HepG2 (cell line): Measurements from ENCODE around the gene MMP17. TPM values are rescaled to one million over a fixed set of nuclear protein-coding genes. Genes with fewer than 3 reads are reported as not detected.

Experiments
- ATAC-seq: fragments of 200-7000 bp; cut with Tn5 transposase; 3 replicates; pipeline ENCODE4 v1.9.1; 2020; ENCODE audit warnings: mild to moderate bottlenecking, moderate library complexity
- BruUV-seq: library from RNA; stranded (reverse); fragments of 400-500 nt; replicated peaks from 2 replicates; lab custom pipeline; 2021; lab: Mats Ljungman, UMichigan
- CTCF ChIA-PET: fragments of 300-600 bp; formaldehyde crosslinking; extraction: SDS; loops from one replicate; lab custom pipeline; 2021; ENCODE audit warnings: low total read pairs, inconsistent platforms, low intra/inter-chr PET ratio; lab: Yijun Ruan, JAX
- POLR2A ChIA-PET: fragments of 350-600 bp; sonication (Branson Sonifier 250); formaldehyde crosslinking; loops from one replicate; lab custom pipeline; 2020; ENCODE audit warnings: antibody characterized with exemption, inconsistent platforms; lab: Yijun Ruan, JAX
- DNase-seq: peaks from one replicate; pipeline ENCODE4 v3.0.0-alpha.2; 2015; ENCODE audit warnings: low spot score
- FAIRE-seq: peaks from 3 replicates; lab custom pipeline; 2011; peaks lifted over from hg19 to GRCh38; lab: Jason Lieb, UNC
- H2AFZ ChIP-seq: one replicate; pipeline ENCODE4 v1.6.1; 2011; ENCODE audit warnings: low read length, inconsistent platforms
- H3K27ac ChIP-seq: fragments of 300-600 bp; 3 replicates; pipeline ENCODE4 v1.8.0; 2011; ENCODE audit warnings: mixed run types, mild to moderate bottlenecking, mixed read lengths, low read length, inconsistent platforms; ENCODE audit not compliant: insufficient read depth; ENCODE audit errors: extremely low read length
- H3K27me3 ChIP-seq, 2 experiments: fragments of 200-600 bp in 1 of 2; 2 replicates in 1 of 2; 3 replicates in 1 of 2; pipeline versions ENCODE4 v1.6.0 to v1.8.0; 2011; ENCODE audit warnings: low read length in 2 of 2, mild to moderate bottlenecking in 2 of 2, moderate library complexity in 2 of 2, inconsistent platforms in 1 of 2; ENCODE audit not compliant: insufficient read depth in 2 of 2, control insufficient read depth in 1 of 2
- H3K36me3 ChIP-seq, 2 experiments: fragments of 200-600 bp in 1 of 2; replicated peaks in 1 of 2; 2 replicates in 1 of 2; 3 replicates in 1 of 2; pipeline versions ENCODE4 v1.5.1 to v1.8.0; 2011; ENCODE audit warnings: low read length in 2 of 2, inconsistent platforms in 1 of 2; ENCODE audit not compliant: insufficient read depth in 2 of 2, control insufficient read depth in 1 of 2
- H3K4me1 ChIP-seq: 2 replicates; pipeline ENCODE4 v1.5.1; 2012; ENCODE audit warnings: low read length, inconsistent platforms; ENCODE audit not compliant: insufficient read depth
- H3K4me2 ChIP-seq: 2 replicates; pipeline ENCODE4 v1.6.0; 2011; ENCODE audit warnings: low read depth, low read length, inconsistent platforms
- H3K4me3 ChIP-seq, 3 experiments: fragments of 200-600 bp in 1 of 3; sonication (generic), shearing (Covaris generic) in 1 of 3; replicated peaks in 1 of 3; 2 replicates each; pipeline ENCODE4 v1.5.1; 2011 to 2016; ENCODE audit warnings: low read length in 3 of 3, inconsistent platforms in 2 of 3, low read depth in 2 of 3, mild to moderate bottlenecking in 2 of 3, control low read depth in 1 of 3, mixed read lengths in 1 of 3; ENCODE audit not compliant: insufficient read depth in 1 of 3
- H3K79me2 ChIP-seq: one replicate; pipeline ENCODE4 v1.6.1; 2011; ENCODE audit warnings: low read length, inconsistent platforms; ENCODE audit not compliant: insufficient read depth
- H3K9ac ChIP-seq: 2 replicates; pipeline ENCODE4 v1.6.0; 2011; ENCODE audit warnings: mild to moderate bottlenecking, low read depth, low read length, inconsistent platforms; ENCODE audit not compliant: insufficient read depth
- H3K9me3 ChIP-seq: 2 replicates; pipeline ENCODE4 v1.5.1; 2012; ENCODE audit warnings: mild to moderate bottlenecking, low read length
- H4K20me1 ChIP-seq: 2 replicates; pipeline ENCODE4 v1.6.0; 2011; ENCODE audit warnings: inconsistent platforms, mild to moderate bottlenecking, low read length, moderate library complexity; ENCODE audit not compliant: insufficient read depth
- PHF20 ChIP-seq: sonication (generic); formaldehyde crosslinking; IDR thresholded peaks from 2 replicates; pipeline ENCODE4 v1.5.0; 2020; ENCODE audit warnings: mild to moderate bottlenecking, missing genetic modification reagents
- RBAK ChIP-seq: sonication (generic); formaldehyde crosslinking; IDR thresholded peaks from 2 replicates; pipeline ENCODE4 v1.5.1; 2020; ENCODE audit warnings: mild to moderate bottlenecking, missing genetic modification reagents
- SNAPC4 ChIP-seq: sonication (generic); formaldehyde crosslinking; IDR thresholded peaks from 2 replicates; pipeline ENCODE4 v1.4.0; 2020; ENCODE audit warnings: mild to moderate bottlenecking, missing genetic modification reagents
- SOX13 ChIP-seq, 3 experiments: fragments of 450-650 bp in 1 of 3; sonication (generic) in 1 of 3; formaldehyde crosslinking in 1 of 3; IDR thresholded peaks in 2 of 3; conservative IDR thresholded peaks in 1 of 3; 2 replicates each; pipeline versions ENCODE4 v1.5.0 to v1.6.1; 2016 to 2020; ENCODE audit warnings: antibody characterized with exemption in 1 of 3, mild to moderate bottlenecking in 1 of 3, missing compliant biosample characterization in 1 of 3, missing genetic modification reagents in 1 of 3, moderate library complexity in 1 of 3
- STAG1 ChIP-seq: sonication (generic); formaldehyde crosslinking; IDR thresholded peaks from 2 replicates; pipeline ENCODE4 v1.4.0; 2020; ENCODE audit warnings: missing genetic modification reagents
- ZNF160 ChIP-seq: sonication (generic); formaldehyde crosslinking; IDR thresholded peaks from 2 replicates; pipeline ENCODE4 v1.8.0; 2022; ENCODE audit warnings: mild to moderate bottlenecking, inconsistent platforms, missing genetic modification reagents
- ZNF75D ChIP-seq: sonication (generic); formaldehyde crosslinking; IDR thresholded peaks from 2 replicates; pipeline ENCODE4 v1.8.1; 2023; ENCODE audit warnings: missing genetic modification reagents, mild to moderate bottlenecking, borderline replicate concordance
- WGBS: methylation state at CpG from one replicate; pipeline ENCODE4 v1.1.6; 2017; ENCODE audit warnings: low lambda C conversion rate; 5-methylcytosine and 5-hydroxymethylcytosine counted together
- in situ Hi-C: cut with HindIII; loops from 2 replicates; pipeline ENCODE4 v1.10.0; 2017; ENCODE audit warnings: low pct_unique_long_range_greater_than_20kb; ENCODE audit not compliant: extremely low pct_ligation_motif_present
- intact Hi-C: fragments of 100-400 bp; cut with micrococcal nuclease; formaldehyde crosslinking; loops from one replicate; pipeline ENCODE4 v1.10.0; 2022; ENCODE audit not compliant: unreplicated experiment
- polyA plus RNA-seq, 8 experiments: library from polyadenylated mRNA; depleted of rRNA in 3 of 8; stranded (reverse) in 7 of 8; unstranded in 1 of 8; fragments of >200 nt; fragmentation: Illumina TruSeq in 4 of 8; extraction: Trizol in 4 of 8; gene quantifications; 2 replicates each; pipeline versions ENCODE4 v1.2.1 to v1.2.3, GENCODE V29; 2011 to 2016; ENCODE audit warnings: low read depth in 4 of 8, missing spikeins in 1 of 8, mixed read lengths in 1 of 8; ENCODE audit not compliant: insufficient read depth in 1 of 8
- total RNA-seq, 5 experiments: library from RNA; depleted of rRNA; stranded (reverse); fragments of >200 nt; fragmentation: Illumina TruSeq; extraction: Trizol; gene quantifications; 2 replicates each; pipeline ENCODE4 v1.2.3, GENCODE V29; 2016; ENCODE audit warnings: low read depth in 1 of 5
- TF ChIP-seq, protein P1 (sequence below): IDR thresholded peaks from 2 replicates; pipeline ENCODE4 v1.6.1; 2012; ENCODE audit warnings: low read depth, low read length, improper control_type of control experiment
- TF ChIP-seq, protein P2 (sequence below): sonication (generic); formaldehyde crosslinking; IDR thresholded peaks from 2 replicates; pipeline ENCODE4 v1.5.0; 2020; ENCODE audit warnings: missing genetic modification reagents

MMP17 gene
- total and polyA plus RNA-seq, 2 of the 13 experiments (the other 11 are each of a cell fraction or from before 2014, with no cell fraction given) = 0.55 to 0.80 TPM

GRCh38 chr12:131844140-131844539 is 15.9 kb downstream of the MMP17 start:
- Histone ChIP-seq H3K4me1 (peaks cover 16% of the 10 kb centered on the region), H3K36me3 (no peaks in the 10 kb centered on the region), H4K20me1 (no peaks in the 10 kb centered on the region), H2AFZ (no peak overlapping the region), H3K9ac (no peak overlapping the region), H3K27me3 (no peaks in the 10 kb centered on the region; a peak in 1 of 5 replicates), H3K9me3 (no peaks in the 10 kb centered on the region), H3K27ac (no peak overlapping the region), H3K79me2 (no peaks in the 10 kb centered on the region), H3K4me2 (no peak overlapping the region), H3K4me3 (no peak overlapping the region)
- no TSS peak for BruUV-seq
- intact Hi-C loops = no loop called here
- ChIA-PET CTCF (no interaction called here), POLR2A (no interaction called here)
- no peak for DNase-seq
- in situ Hi-C loops = loop anchor here (25.0 kb wide), 1 partner anchor 732 kb away; no protein-coding TSS in a partner anchor
- TF ChIP-seq RBAK (CRISPR knock-in tag) = peak; percentile 96
- no peak for TF ChIP-seq ZNF160 (CRISPR knock-in tag)
- FAIRE-seq = no peak
- 41% methylated on average over 5 of the region's 11 CpGs for WGBS
- no peak for ATAC-seq

DNA sequence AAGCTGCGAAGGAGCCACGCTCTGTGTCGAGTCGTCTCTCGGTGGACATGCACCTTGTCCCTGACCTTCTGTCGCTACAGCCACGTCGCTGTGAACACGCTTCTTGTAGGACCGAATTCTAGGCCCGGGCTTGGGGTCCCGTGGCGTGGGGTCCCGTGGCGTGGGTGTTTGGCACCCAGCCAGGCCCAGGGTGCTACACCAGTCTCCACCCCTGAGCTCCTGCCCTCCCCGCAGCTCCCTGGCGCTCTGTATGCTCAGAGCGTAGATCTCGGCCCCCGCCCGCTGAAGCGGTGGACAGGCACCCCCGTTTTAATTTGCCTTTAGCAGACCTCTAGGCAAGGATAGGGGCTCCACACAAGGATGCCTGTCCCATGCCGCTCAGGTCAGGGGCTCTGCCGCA is 16.5 kb downstream of the MMP17 start:
- FAIRE-seq = no peak
- BruUV-seq = no TSS peak
- CTCF ChIA-PET = no interaction called here
- DNase-seq = no peak
- no peak overlapping the region for H3K9ac ChIP-seq
- H3K9me3 ChIP-seq = no peaks in the 10 kb centered on the region
- intact Hi-C loops (no loop called here), in situ Hi-C loops (loop anchor here (25.0 kb wide), 1 partner anchor 732 kb away; no protein-coding TSS in a partner anchor)
- WGBS = 85% methylated on average over 15 of the region's 25 CpGs
- H3K4me3 ChIP-seq = no peak overlapping the region
- H3K4me1 ChIP-seq = peaks cover 16% of the 10 kb centered on the region
- H3K79me2 ChIP-seq = no peaks in the 10 kb centered on the region
- H2AFZ ChIP-seq = no peak overlapping the region
- ATAC-seq = no peak
- no peak overlapping the region for H3K4me2 ChIP-seq
- no peaks in the 10 kb centered on the region for H3K36me3 ChIP-seq
- H4K20me1 ChIP-seq = no peaks in the 10 kb centered on the region
- POLR2A ChIA-PET = no interaction called here
- H3K27ac ChIP-seq = no peak overlapping the region
- no peaks in the 10 kb centered on the region; a peak in 1 of 5 replicates for H3K27me3 ChIP-seq
- no peak for TF ChIP-seq PHF20
- no peak for TF ChIP-seq STAG1 (CRISPR knock-in tag)
- TF ChIP-seq, protein P1, sequence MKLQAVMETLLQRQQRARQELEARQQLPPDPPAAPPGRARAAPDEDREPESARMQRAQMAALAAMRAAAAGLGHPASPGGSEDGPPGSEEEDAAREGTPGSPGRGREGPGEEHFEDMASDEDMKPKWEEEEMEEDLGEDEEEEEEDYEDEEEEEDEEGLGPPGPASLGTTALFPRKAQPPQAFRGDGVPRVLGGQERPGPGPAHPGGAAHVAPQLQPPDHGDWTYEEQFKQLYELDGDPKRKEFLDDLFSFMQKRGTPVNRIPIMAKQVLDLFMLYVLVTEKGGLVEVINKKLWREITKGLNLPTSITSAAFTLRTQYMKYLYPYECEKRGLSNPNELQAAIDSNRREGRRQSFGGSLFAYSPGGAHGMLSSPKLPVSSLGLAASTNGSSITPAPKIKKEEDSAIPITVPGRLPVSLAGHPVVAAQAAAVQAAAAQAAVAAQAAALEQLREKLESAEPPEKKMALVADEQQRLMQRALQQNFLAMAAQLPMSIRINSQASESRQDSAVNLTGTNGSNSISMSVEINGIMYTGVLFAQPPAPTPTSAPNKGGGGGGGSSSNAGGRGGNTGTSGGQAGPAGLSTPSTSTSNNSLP = no peak
- no peak for TF ChIP-seq SNAPC4
- no peak for TF ChIP-seq SOX13 (IDR thresholded peaks at IDR 0.05)
- no peak for TF ChIP-seq SOX13 (CRISPR knock-in tag; conservative IDR thresholded peaks at IDR 0.05 in 1 of 2, IDR thresholded peaks at IDR 0.05 in 1 of 2)
- TF ChIP-seq, protein P2, sequence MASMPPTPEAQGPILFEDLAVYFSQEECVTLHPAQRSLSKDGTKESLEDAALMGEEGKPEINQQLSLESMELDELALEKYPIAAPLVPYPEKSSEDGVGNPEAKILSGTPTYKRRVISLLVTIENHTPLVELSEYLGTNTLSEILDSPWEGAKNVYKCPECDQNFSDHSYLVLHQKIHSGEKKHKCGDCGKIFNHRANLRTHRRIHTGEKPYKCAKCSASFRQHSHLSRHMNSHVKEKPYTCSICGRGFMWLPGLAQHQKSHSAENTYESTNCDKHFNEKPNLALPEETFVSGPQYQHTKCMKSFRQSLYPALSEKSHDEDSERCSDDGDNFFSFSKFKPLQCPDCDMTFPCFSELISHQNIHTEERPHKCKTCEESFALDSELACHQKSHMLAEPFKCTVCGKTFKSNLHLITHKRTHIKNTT (CRISPR knock-in tag) = no peak
- no peak for TF ChIP-seq ZNF75D (CRISPR knock-in tag)
